Caki2 (cell line): Measurements from ENCODE around the gene SMARCD3. TPM values are rescaled to one million over a fixed set of nuclear protein-coding genes. Genes with fewer than 3 reads are reported as not detected.

Experiments used
- DNase-seq: peaks from one replicate; pipeline ENCODE4 v3.0.0-alpha.2; 2015; ENCODE audit warnings: low read depth
- in situ Hi-C: cut with HindIII; loops from 2 replicates; pipeline ENCODE4 v1.10.0; 2016; ENCODE audit warnings: low sequenced_read_pairs, low pct_unique_long_range_greater_than_20kb, mixed read lengths
- total RNA-seq: library from RNA; depleted of rRNA; stranded (reverse); fragments of >200 nt; shearing (Covaris generic); gene quantifications from 2 replicates; pipeline ENCODE4 v1.2.3, GENCODE V29; 2014; ENCODE audit warnings: low replicate concordance

Gene SMARCD3
- total RNA-seq, 1 experiment from 2014 or later: 13.1 TPM

- in situ Hi-C loops: no loop called here
- no peak for DNase-seq
Observed at GRCh38 chr7:151274396-151274795, 25.9 kb upstream of the SMARCD3 start.

GRCh38 chr7:151273651-151274390, 25.3 kb upstream of the SMARCD3 start:
- DNase-seq: no peak
- in situ Hi-C loops: no loop called here

- in situ Hi-C loops: no loop called here
- DNase-seq: no peak
Observed at GRCh38 chr7:151272877-151273276, 24.4 kb upstream of the SMARCD3 start.

- in situ Hi-C loops: no loop called here
- no peak for DNase-seq
Observed at GRCh38 chr7:151272405-151272804, 23.9 kb upstream of the SMARCD3 start.

- peak; percentile 7 for DNase-seq
- in situ Hi-C loops: no loop called here
Observed at GRCh38 chr7:151271699-151272355, 23.3 kb upstream of the SMARCD3 start.

GRCh38 chr7:151269511-151269910, 21.0 kb upstream of the SMARCD3 start:
- in situ Hi-C loops: no loop called here
- no peak for DNase-seq

- in situ Hi-C loops: no loop called here
- DNase-seq: no peak
Observed at GRCh38 chr7:151265351-151265931, 16.9 kb upstream of the SMARCD3 start.

GRCh38 chr7:151264615-151265014, 16.1 kb upstream of the SMARCD3 start:
- in situ Hi-C loops: no loop called here
- no peak for DNase-seq

GRCh38 chr7:151261529-151261928, 13.0 kb upstream of the SMARCD3 start:
- in situ Hi-C loops: no loop called here
- DNase-seq: no peak

GRCh38 chr7:151260883-151261282, 12.4 kb upstream of the SMARCD3 start:
- no peak for DNase-seq
- in situ Hi-C loops: no loop called here

- no peak for DNase-seq
- in situ Hi-C loops: no loop called here
Observed at GRCh38 chr7:151260471-151260870, 12.0 kb upstream of the SMARCD3 start.

- in situ Hi-C loops: no loop called here
- DNase-seq: no peak
Observed at GRCh38 chr7:151257990-151258389, 9.5 kb upstream of the SMARCD3 start.

GRCh38 chr7:151256410-151257045, 8.0 kb upstream of the SMARCD3 start:
- no peak for DNase-seq
- in situ Hi-C loops: no loop called here

- in situ Hi-C loops: no loop called here
- DNase-seq: no peak
Observed at GRCh38 chr7:151255390-151255789, 6.9 kb upstream of the SMARCD3 start.

- no peak for DNase-seq
- in situ Hi-C loops: no loop called here
Observed at GRCh38 chr7:151254851-151255250, 6.4 kb upstream of the SMARCD3 start.

- in situ Hi-C loops: no loop called here
- DNase-seq: no peak
Observed at GRCh38 chr7:151254316-151254715, 5.8 kb upstream of the SMARCD3 start.

GRCh38 chr7:151252961-151253711, 4.6 kb upstream of the SMARCD3 start:
- DNase-seq: no peak
- in situ Hi-C loops: no loop called here

- no peak for DNase-seq
- in situ Hi-C loops: no loop called here
Observed at GRCh38 chr7:151252561-151252835, 4.0 kb upstream of the SMARCD3 start.
